Measurements from ENCODE around the gene BRWD1. TPM values are rescaled to one million over a fixed set of nuclear protein-coding genes. Genes with fewer than 3 reads are reported as not detected.
"Not testable (repeated sequence)": the region's sequence is repeated elsewhere in the genome, so short reads cannot be mapped to it uniquely, and the experiment has no call there.

Gene BRWD1
- polyA plus RNA-seq, 4 donors, result 8.6 to 33.5 (median 9.9) TPM

- Histone ChIP-seq H3K27me3 (ENCODE audit: control insufficient read depth in 3 of 3, insufficient read depth in 3 of 3, low read length in 3 of 3) (no peaks in the 10 kb centered on the region), H3K4me3 (ENCODE audit: low read depth in 1 of 3, low read length in 3 of 3) (no peak overlapping the region), H3K27ac (ENCODE audit: low read depth in 1 of 3, low read length in 2 of 3) (no peak overlapping the region), H3K36me3 (ENCODE audit: control insufficient read depth in 3 of 3, insufficient read depth in 2 of 3, low read depth in 1 of 3, low read length in 3 of 3) (no peaks in the 10 kb centered on the region), H3K9me3 (ENCODE audit: control insufficient read depth in 2 of 2, insufficient read depth in 1 of 2, low read depth in 1 of 2, low read length in 1 of 2) (peaks cover 0 to 2% of the 10 kb centered on the region in 2 donors), H3K4me1 (ENCODE audit: control insufficient read depth in 3 of 3, insufficient read depth in 2 of 3, low read depth in 1 of 3, low read length in 2 of 3) (no peaks in the 10 kb centered on the region)
- no peak for DNase-seq
- FAIRE-seq, result no peak
Measured at GRCh38 chr21:39149882-39150281, 163.6 kb downstream of the BRWD1 start.

- H3K9me3 ChIP-seq (ENCODE audit: control insufficient read depth in 2 of 2, insufficient read depth in 1 of 2, low read depth in 1 of 2, low read length in 1 of 2), result peaks cover 0 to 2% of the 10 kb centered on the region in 2 donors
- no peak overlapping the region for H3K27ac ChIP-seq (ENCODE audit: low read depth in 1 of 3, low read length in 2 of 3)
- FAIRE-seq (no peak), DNase-seq (no peak)
- H3K36me3 ChIP-seq (ENCODE audit: control insufficient read depth in 3 of 3, insufficient read depth in 2 of 3, low read depth in 1 of 3, low read length in 3 of 3), result no peaks in the 10 kb centered on the region
- 61 to 74% (median 69%) methylated on average over 2 of the region's 2 CpGs for WGBS, 3 donors
- H3K4me3 ChIP-seq (ENCODE audit: low read depth in 1 of 3, low read length in 3 of 3), result no peak overlapping the region
- no peaks in the 10 kb centered on the region for H3K4me1 ChIP-seq (ENCODE audit: control insufficient read depth in 3 of 3, insufficient read depth in 2 of 3, low read depth in 1 of 3, low read length in 2 of 3)
- no peaks in the 10 kb centered on the region for H3K27me3 ChIP-seq (ENCODE audit: control insufficient read depth in 3 of 3, insufficient read depth in 3 of 3, low read length in 3 of 3)
Measured at GRCh38 chr21:39148975-39149374, 164.5 kb downstream of the BRWD1 start.

- H3K9me3 ChIP-seq (ENCODE audit: control insufficient read depth in 2 of 2, insufficient read depth in 1 of 2, low read depth in 1 of 2, low read length in 1 of 2), result peaks cover 0 to 2% of the 10 kb centered on the region in 2 donors
- no peaks in the 10 kb centered on the region for H3K27me3 ChIP-seq (ENCODE audit: control insufficient read depth in 3 of 3, insufficient read depth in 3 of 3, low read length in 3 of 3)
- no peak overlapping the region for H3K27ac ChIP-seq (ENCODE audit: low read depth in 1 of 3, low read length in 2 of 3)
- 84 to 97% (median 97%) methylated on average over 3 of the region's 3 CpGs for WGBS, 3 donors
- no peak overlapping the region for H3K4me3 ChIP-seq (ENCODE audit: low read depth in 1 of 3, low read length in 3 of 3)
- no peak for FAIRE-seq
- no peaks in the 10 kb centered on the region for H3K4me1 ChIP-seq (ENCODE audit: control insufficient read depth in 3 of 3, insufficient read depth in 2 of 3, low read depth in 1 of 3, low read length in 2 of 3)
- DNase-seq, result no peak
- H3K36me3 ChIP-seq (ENCODE audit: control insufficient read depth in 3 of 3, insufficient read depth in 2 of 3, low read depth in 1 of 3, low read length in 3 of 3), result no peaks in the 10 kb centered on the region
Measured at GRCh38 chr21:39144191-39144590, 169.2 kb downstream of the BRWD1 start.

GRCh38 chr21:39142972-39143371 is 170.5 kb downstream of the BRWD1 start:
- FAIRE-seq (no peak), DNase-seq (no peak)
- no peaks in the 10 kb centered on the region for H3K27me3 ChIP-seq (ENCODE audit: control insufficient read depth in 3 of 3, insufficient read depth in 3 of 3, low read length in 3 of 3)
- no peaks in the 10 kb centered on the region for H3K36me3 ChIP-seq (ENCODE audit: control insufficient read depth in 3 of 3, insufficient read depth in 2 of 3, low read depth in 1 of 3, low read length in 3 of 3)
- WGBS, 3 donors, result 84 to 93% (median 85%) methylated on average over 3 of the region's 3 CpGs
- no peak overlapping the region for H3K27ac ChIP-seq (ENCODE audit: low read depth in 1 of 3, low read length in 2 of 3)
- no peaks in the 10 kb centered on the region for H3K9me3 ChIP-seq (ENCODE audit: control insufficient read depth in 2 of 2, insufficient read depth in 1 of 2, low read depth in 1 of 2, low read length in 1 of 2)
- H3K4me3 ChIP-seq (ENCODE audit: low read depth in 1 of 3, low read length in 3 of 3), result no peak overlapping the region
- no peaks in the 10 kb centered on the region for H3K4me1 ChIP-seq (ENCODE audit: control insufficient read depth in 3 of 3, insufficient read depth in 2 of 3, low read depth in 1 of 3, low read length in 2 of 3)

GRCh38 chr21:39141502-39141901 is 171.9 kb downstream of the BRWD1 start:
- peaks cover 0 to 9% (median 0%) of the 10 kb centered on the region in 3 donors for H3K4me1 ChIP-seq (ENCODE audit: control insufficient read depth in 3 of 3, insufficient read depth in 2 of 3, low read depth in 1 of 3, low read length in 2 of 3)
- 45 to 64% (median 49%) methylated on average over 3 of the region's 3 CpGs for WGBS, 3 donors
- H3K27ac ChIP-seq (ENCODE audit: low read depth in 1 of 3, low read length in 2 of 3), result no peak overlapping the region
- H3K4me3 ChIP-seq (ENCODE audit: low read depth in 1 of 3, low read length in 3 of 3), result no peak overlapping the region
- H3K27me3 ChIP-seq (ENCODE audit: control insufficient read depth in 3 of 3, insufficient read depth in 3 of 3, low read length in 3 of 3), result no peaks in the 10 kb centered on the region
- no peaks in the 10 kb centered on the region for H3K9me3 ChIP-seq (ENCODE audit: control insufficient read depth in 2 of 2, insufficient read depth in 1 of 2, low read depth in 1 of 2, low read length in 1 of 2)
- no peaks in the 10 kb centered on the region for H3K36me3 ChIP-seq (ENCODE audit: control insufficient read depth in 3 of 3, insufficient read depth in 2 of 3, low read depth in 1 of 3, low read length in 3 of 3)
- no peak for FAIRE-seq
- peak in 1 of 2 donors; percentile 13 for DNase-seq

GRCh38 chr21:39137248-39138178 is 175.9 kb downstream of the BRWD1 start:
- Histone ChIP-seq H3K4me3 (ENCODE audit: low read depth in 1 of 3, low read length in 3 of 3) (no peak overlapping the region), H3K27me3 (ENCODE audit: control insufficient read depth in 3 of 3, insufficient read depth in 3 of 3, low read length in 3 of 3) (no peaks in the 10 kb centered on the region), H3K9me3 (ENCODE audit: control insufficient read depth in 2 of 2, insufficient read depth in 1 of 2, low read depth in 1 of 2, low read length in 1 of 2) (no peaks in the 10 kb centered on the region), H3K36me3 (ENCODE audit: control insufficient read depth in 3 of 3, insufficient read depth in 2 of 3, low read depth in 1 of 3, low read length in 3 of 3) (no peaks in the 10 kb centered on the region), H3K4me1 (ENCODE audit: control insufficient read depth in 3 of 3, insufficient read depth in 2 of 3, low read depth in 1 of 3, low read length in 2 of 3) (peaks cover 0 to 10% (median 0%) of the 10 kb centered on the region in 3 donors), H3K27ac (ENCODE audit: low read depth in 1 of 3, low read length in 2 of 3) (peak overlapping the region in 1 of 3 donors; percentile 40)
- FAIRE-seq (no peak), DNase-seq (peak in 1 of 2 donors; percentile 19)
- 69 to 73% (median 71%) methylated on average over 14 of the region's 14 CpGs for WGBS, 3 donors

- Histone ChIP-seq H3K4me3 (ENCODE audit: low read depth in 1 of 3, low read length in 3 of 3) (no peak overlapping the region), H3K27me3 (ENCODE audit: control insufficient read depth in 3 of 3, insufficient read depth in 3 of 3, low read length in 3 of 3) (no peaks in the 10 kb centered on the region), H3K27ac (ENCODE audit: low read depth in 1 of 3, low read length in 2 of 3) (no peak overlapping the region), H3K36me3 (ENCODE audit: control insufficient read depth in 3 of 3, insufficient read depth in 2 of 3, low read depth in 1 of 3, low read length in 3 of 3) (no peaks in the 10 kb centered on the region), H3K9me3 (ENCODE audit: control insufficient read depth in 2 of 2, insufficient read depth in 1 of 2, low read depth in 1 of 2, low read length in 1 of 2) (no peaks in the 10 kb centered on the region), H3K4me1 (ENCODE audit: control insufficient read depth in 3 of 3, insufficient read depth in 2 of 3, low read depth in 1 of 3, low read length in 2 of 3) (peaks cover 0 to 10% (median 0%) of the 10 kb centered on the region in 3 donors)
- 90 to 94% (median 92%) methylated on average over 5 of the region's 5 CpGs for WGBS, 3 donors
- no peak for DNase-seq
- FAIRE-seq, result no peak
Measured at GRCh38 chr21:39136711-39137110, 176.7 kb downstream of the BRWD1 start.

- WGBS, 3 donors, result 60 to 64% (median 60%) methylated on average over 6 to 8 of the region's 8 CpGs
- H3K27ac ChIP-seq (ENCODE audit: low read depth in 1 of 3, low read length in 2 of 3); FAIRE-seq; H3K9me3 ChIP-seq (ENCODE audit: control insufficient read depth in 2 of 2, insufficient read depth in 1 of 2, low read depth in 1 of 2, low read length in 1 of 2); H3K36me3 ChIP-seq (ENCODE audit: control insufficient read depth in 3 of 3, insufficient read depth in 2 of 3, low read depth in 1 of 3, low read length in 3 of 3); H3K27me3 ChIP-seq (ENCODE audit: control insufficient read depth in 3 of 3, insufficient read depth in 3 of 3, low read length in 3 of 3); H3K4me3 ChIP-seq (ENCODE audit: low read depth in 1 of 3, low read length in 3 of 3): not testable (repeated sequence)
- peak; percentile 25 to 36 for DNase-seq
- peaks cover 0 to 10% (median 0%) of the 10 kb centered on the region in 3 donors for H3K4me1 ChIP-seq (ENCODE audit: control insufficient read depth in 3 of 3, insufficient read depth in 2 of 3, low read depth in 1 of 3, low read length in 2 of 3)
Measured at GRCh38 chr21:39136138-39136537, 177.3 kb downstream of the BRWD1 start.
